Smooth muscle cell (in vitro differentiated cells): Measurements from ENCODE around the gene COL18A1. TPM values are rescaled to one million over a fixed set of nuclear protein-coding genes. Genes with fewer than 3 reads are reported as not detected.
A peak's percentile ranks its signal among the peaks of the same experiment; 100 is the strongest.

Experiments used
- DNase-seq: peaks from one replicate; lab custom pipeline; 2025; ENCODE audit not compliant: unreplicated experiment; lab: John Stamatoyannopoulos, UW
- H2AFZ ChIP-seq: fragments of 200-600 bp; sonication (generic); 2 replicates; pipeline ENCODE4 v1.6.0; 2016; ENCODE audit warnings: antibody characterized with exemption, low read depth, mild to moderate bottlenecking
- H3F3A ChIP-seq: fragments of 200-600 bp; sonication (generic); 2 replicates; pipeline ENCODE4 v1.6.0; 2017; ENCODE audit warnings: antibody characterized with exemption, low read depth
- H3K27ac ChIP-seq: fragments of 200-600 bp; sonication (generic); 2 replicates; pipeline ENCODE4 v1.5.1; 2016; ENCODE audit warnings: low read depth, mild to moderate bottlenecking
- H3K27me3 ChIP-seq: fragments of 200-600 bp; sonication (generic); 2 replicates; pipeline ENCODE4 v1.6.1; 2016; ENCODE audit warnings: low read depth, mild to moderate bottlenecking
- H3K36me3 ChIP-seq: fragments of 200-600 bp; sonication (generic); 2 replicates; pipeline ENCODE4 v1.5.1; 2016; ENCODE audit warnings: low read depth
- H3K4me1 ChIP-seq: fragments of 200-600 bp; sonication (generic); 2 replicates; pipeline ENCODE4 v1.5.1; 2016; ENCODE audit warnings: low read depth
- H3K4me2 ChIP-seq: fragments of 200-600 bp; sonication (generic); 2 replicates; pipeline ENCODE4 v1.6.0; 2016; ENCODE audit warnings: mild to moderate bottlenecking
- H3K4me3 ChIP-seq: fragments of 200-600 bp; sonication (generic); 2 replicates; pipeline ENCODE4 v1.5.1; 2016; ENCODE audit warnings: mild to moderate bottlenecking
- H3K79me2 ChIP-seq: fragments of 200-600 bp; sonication (generic); 2 replicates; pipeline ENCODE4 v1.6.0; 2016; ENCODE audit warnings: low read depth, mild to moderate bottlenecking
- H3K9ac ChIP-seq: fragments of 200-600 bp; sonication (generic); 2 replicates; pipeline ENCODE4 v1.6.0; 2016; ENCODE audit warnings: low read depth
- H3K9me3 ChIP-seq: fragments of 200-600 bp; sonication (generic); replicated peaks from 2 replicates; pipeline ENCODE4 v1.5.1; 2016; ENCODE audit warnings: low read depth
- H4K20me1 ChIP-seq: fragments of 200-600 bp; sonication (generic); 2 replicates; pipeline ENCODE4 v1.6.0; 2016; ENCODE audit warnings: low read depth
- WGBS: methylation state at CpG from one replicate; pipeline ENCODE4 v1.1.7; 2016; ENCODE audit warnings: low lambda C conversion rate; 5-methylcytosine and 5-hydroxymethylcytosine counted together
- polyA plus RNA-seq: library from polyadenylated mRNA; unstranded; fragments of >200 nt; fragmentation: Nextera tagmentation; extraction: Ambion mirVana; gene quantifications from 2 replicates; pipeline ENCODE4 v1.2.1, GENCODE V29; 2016
- total RNA-seq: library from RNA; depleted of rRNA; stranded (reverse); fragments of >200 nt; gene quantifications from 2 replicates; pipeline ENCODE4 v1.2.3, GENCODE V29; 2014
- TF ChIP-seq, protein P1 (sequence below): fragments of 200-600 bp; sonication (generic); IDR thresholded peaks from 2 replicates; pipeline ENCODE4 v1.5.1; 2017; ENCODE audit warnings: borderline replicate concordance, mild to moderate bottlenecking, antibody characterized with exemption; ENCODE audit not compliant: insufficient read depth, poor library complexity, severe bottlenecking

The COL18A1 gene
- total and polyA plus RNA-seq, 2 experiments from 2014 or later: 192 to 485 TPM

DNA sequence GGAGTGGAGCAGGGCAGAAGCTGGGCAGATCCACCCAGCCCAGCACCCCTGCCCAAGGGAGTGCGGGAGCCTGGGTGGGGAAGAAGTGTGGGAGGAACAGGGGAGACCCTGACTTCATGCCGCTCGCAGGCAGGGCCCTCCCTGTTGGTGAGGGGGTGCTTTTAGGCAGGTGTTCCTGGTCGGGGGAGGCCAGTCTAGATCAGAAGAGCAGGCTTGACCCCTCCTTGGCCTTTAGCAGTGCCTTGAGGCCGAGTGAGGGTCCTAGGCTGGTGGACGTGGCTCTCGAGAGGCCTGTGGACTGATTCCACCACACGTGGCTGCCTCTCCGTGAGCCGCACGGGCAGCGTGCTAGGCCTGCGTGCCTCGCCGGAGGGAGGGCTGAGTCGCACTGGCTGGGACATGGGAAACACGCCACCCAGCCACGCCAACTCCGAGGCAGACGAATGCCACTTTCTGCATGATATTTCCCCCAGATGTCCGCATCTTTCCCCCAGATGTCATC, 19.4 kb upstream of the COL18A1 start:
- Histone ChIP-seq H3K4me3 (no peak overlapping the region), H3K9ac (no peak overlapping the region), H3K79me2 (no peaks in the 10 kb centered on the region), H4K20me1 (no peaks in the 10 kb centered on the region), H3K4me2 (no peak overlapping the region), H3K27me3 (no peaks in the 10 kb centered on the region), H3K9me3 (no peaks in the 10 kb centered on the region), H3K27ac (no peak overlapping the region), H2AFZ (no peak overlapping the region), H3K36me3 (no peaks in the 10 kb centered on the region), H3K4me1 (no peaks in the 10 kb centered on the region), H3F3A (peaks cover 10% of the 10 kb centered on the region)
- TF ChIP-seq, protein P1, sequence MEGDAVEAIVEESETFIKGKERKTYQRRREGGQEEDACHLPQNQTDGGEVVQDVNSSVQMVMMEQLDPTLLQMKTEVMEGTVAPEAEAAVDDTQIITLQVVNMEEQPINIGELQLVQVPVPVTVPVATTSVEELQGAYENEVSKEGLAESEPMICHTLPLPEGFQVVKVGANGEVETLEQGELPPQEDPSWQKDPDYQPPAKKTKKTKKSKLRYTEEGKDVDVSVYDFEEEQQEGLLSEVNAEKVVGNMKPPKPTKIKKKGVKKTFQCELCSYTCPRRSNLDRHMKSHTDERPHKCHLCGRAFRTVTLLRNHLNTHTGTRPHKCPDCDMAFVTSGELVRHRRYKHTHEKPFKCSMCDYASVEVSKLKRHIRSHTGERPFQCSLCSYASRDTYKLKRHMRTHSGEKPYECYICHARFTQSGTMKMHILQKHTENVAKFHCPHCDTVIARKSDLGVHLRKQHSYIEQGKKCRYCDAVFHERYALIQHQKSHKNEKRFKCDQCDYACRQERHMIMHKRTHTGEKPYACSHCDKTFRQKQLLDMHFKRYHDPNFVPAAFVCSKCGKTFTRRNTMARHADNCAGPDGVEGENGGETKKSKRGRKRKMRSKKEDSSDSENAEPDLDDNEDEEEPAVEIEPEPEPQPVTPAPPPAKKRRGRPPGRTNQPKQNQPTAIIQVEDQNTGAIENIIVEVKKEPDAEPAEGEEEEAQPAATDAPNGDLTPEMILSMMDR: no peak
- no peak for DNase-seq
- 96% methylated on average over 18 of the region's 21 CpGs for WGBS

GRCh38 chr21:45386336-45386727, 18.6 kb upstream of the COL18A1 start:
- WGBS: 70% methylated on average over 11 of the region's 11 CpGs
- no peak overlapping the region for H3K4me3 ChIP-seq
- no peak overlapping the region for H2AFZ ChIP-seq

DNA sequence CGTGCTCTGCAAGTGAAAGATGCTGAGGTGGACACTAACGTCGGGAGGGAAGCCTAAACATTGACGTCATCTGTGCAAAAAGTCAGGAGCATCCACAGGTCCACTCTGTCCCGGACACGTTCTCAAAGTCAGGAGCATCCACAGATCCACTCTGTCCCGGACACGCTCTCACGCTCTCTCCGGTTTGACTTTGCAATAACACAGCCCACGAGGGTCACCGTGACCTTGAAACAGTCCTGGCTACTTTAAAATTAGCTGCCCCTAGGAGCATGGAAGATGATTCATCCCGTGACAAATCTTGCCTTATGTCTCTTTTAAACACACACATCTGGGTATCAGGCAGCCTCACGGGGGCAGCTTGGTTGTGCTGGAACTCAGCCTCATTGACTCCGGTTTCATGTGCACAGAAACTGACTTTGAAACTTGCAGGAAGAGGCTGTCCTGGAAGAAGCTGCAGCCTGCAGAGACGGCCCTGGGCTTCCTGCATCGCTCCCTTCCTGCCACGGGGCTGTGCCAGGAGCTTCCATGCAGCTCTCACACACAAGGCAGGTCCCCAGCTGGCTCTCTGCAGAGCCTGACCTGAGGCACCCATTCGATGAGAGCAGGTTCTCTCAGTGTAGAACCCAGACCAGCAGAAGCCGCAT, 18.1 kb upstream of the COL18A1 start:
- Histone ChIP-seq H3K4me1 (no peaks in the 10 kb centered on the region), H3K36me3 (no peaks in the 10 kb centered on the region), H3K4me3 (no peak overlapping the region), H3K9ac (no peak overlapping the region), H3K27ac (peak overlapping the region; percentile 24), H4K20me1 (no peaks in the 10 kb centered on the region), H3K79me2 (no peaks in the 10 kb centered on the region), H3F3A (peaks cover 10% of the 10 kb centered on the region), H3K9me3 (no peaks in the 10 kb centered on the region), H2AFZ (no peak overlapping the region), H3K4me2 (peak overlapping the region; percentile 41), H3K27me3 (no peaks in the 10 kb centered on the region)
- WGBS: 41% methylated on average over 20 of the region's 20 CpGs
- peak; percentile 30 for DNase-seq
- TF ChIP-seq, protein P1: no peak

More at GRCh38 chr21:45386336-45386727, 18.6 kb upstream of the COL18A1 start:
- Histone ChIP-seq H3K27me3 (no peaks in the 10 kb centered on the region), H3K9ac (no peak overlapping the region), H3K9me3 (no peaks in the 10 kb centered on the region), H3K36me3 (no peaks in the 10 kb centered on the region), H3K4me2 (peak overlapping the region; percentile 41), H4K20me1 (no peaks in the 10 kb centered on the region), H3F3A (peaks cover 10% of the 10 kb centered on the region), H3K27ac (peak overlapping the region; percentile 22), H3K79me2 (no peaks in the 10 kb centered on the region), H3K4me1 (no peaks in the 10 kb centered on the region)
- no peak for DNase-seq
- TF ChIP-seq, protein P1: no peak

GRCh38 chr21:45387506-45387905, 17.5 kb upstream of the COL18A1 start:
- Histone ChIP-seq H3K79me2 (no peaks in the 10 kb centered on the region), H4K20me1 (no peaks in the 10 kb centered on the region), H3K9ac (no peak overlapping the region), H3K4me1 (no peaks in the 10 kb centered on the region), H3K27me3 (no peaks in the 10 kb centered on the region), H3K36me3 (no peaks in the 10 kb centered on the region), H3F3A (peaks cover 10% of the 10 kb centered on the region), H3K9me3 (no peaks in the 10 kb centered on the region), H3K4me3 (no peak overlapping the region), H3K4me2 (peak overlapping the region; percentile 29), H3K27ac (no peak overlapping the region), H2AFZ (no peak overlapping the region)
- 96% methylated on average over 13 of the region's 13 CpGs for WGBS
- no peak for DNase-seq
- TF ChIP-seq, protein P1: no peak
